Neutrophil (primary cell): ENCODE measurements around the gene SNX30.

Experiments
- H3K27ac ChIP-seq: fragments of 200-600 bp; sonication (generic); 2 replicates; pipeline ENCODE4 v1.5.1; 2016; ENCODE audit warnings: mild to moderate bottlenecking, moderate library complexity
- H3K27me3 ChIP-seq: fragments of 200-600 bp; sonication (generic); 2 replicates; pipeline ENCODE4 v1.6.0; 2016; ENCODE audit warnings: mild to moderate bottlenecking
- H3K36me3 ChIP-seq: fragments of 200-600 bp; sonication (generic); 2 replicates; pipeline ENCODE4 v1.5.1; 2017
- H3K4me1 ChIP-seq, 2 experiments: fragments of 200-600 bp in 1 of 2; sonication (generic) in 1 of 2; 1 replicate in 1 of 2; 2 replicates in 1 of 2; pipeline versions ENCODE4 v1.5.1 to v1.6.1; 2013 to 2016; ENCODE audit warnings: low read depth in 1 of 2, low read length in 1 of 2, mild to moderate bottlenecking in 1 of 2, moderate library complexity in 1 of 2; ENCODE audit not compliant: control insufficient read depth in 1 of 2, insufficient read depth in 1 of 2
- H3K4me3 ChIP-seq, 2 experiments: fragments of 200-600 bp in 1 of 2; sonication (generic) in 1 of 2; 1 replicate in 1 of 2; 2 replicates in 1 of 2; pipeline ENCODE4 v1.5.1; 2013 to 2016; ENCODE audit warnings: low read depth in 1 of 2, low read length in 1 of 2, mild to moderate bottlenecking in 1 of 2, moderate library complexity in 1 of 2
- H3K9me3 ChIP-seq: fragments of 200-600 bp; sonication (generic); 2 replicates; pipeline ENCODE4 v1.5.1; 2016
- CTCF ChIP-seq: fragments of 200-600 bp; sonication (generic); IDR thresholded peaks from 2 replicates; pipeline ENCODE4 v1.5.1; 2016; ENCODE audit warnings: antibody characterized with exemption

SNX30 gene

GRCh38 chr9:112815868-112816267 is 65.3 kb downstream of the SNX30 start:
- TF ChIP-seq CTCF = no peak
- Histone ChIP-seq H3K4me1 (no peaks in the 10 kb centered on the region), H3K4me3 (no peak overlapping the region)

GRCh38 chr9:112817860-112818203 is 67.3 kb downstream of the SNX30 start:
- Histone ChIP-seq H3K4me1 (no peaks in the 10 kb centered on the region), H3K9me3 (no peaks in the 10 kb centered on the region), H3K27me3 (no peaks in the 10 kb centered on the region), H3K27ac (no peak overlapping the region), H3K36me3 (peaks cover 12% of the 10 kb centered on the region), H3K4me3 (no peak overlapping the region)
- no peak for TF ChIP-seq CTCF

More at GRCh38 chr9:112815868-112816267, 65.3 kb downstream of the SNX30 start:
- H3K36me3 ChIP-seq = peaks cover 12% of the 10 kb centered on the region
- no peak overlapping the region for H3K27ac ChIP-seq
- H3K27me3 ChIP-seq = no peaks in the 10 kb centered on the region
- no peaks in the 10 kb centered on the region for H3K9me3 ChIP-seq

- Histone ChIP-seq H3K9me3 (no peaks in the 10 kb centered on the region), H3K4me3 (no peak overlapping the region), H3K36me3 (peaks cover 17% of the 10 kb centered on the region), H3K4me1 (no peaks in the 10 kb centered on the region), H3K27me3 (no peaks in the 10 kb centered on the region), H3K27ac (no peak overlapping the region)
- no peak for TF ChIP-seq CTCF
Measured at GRCh38 chr9:112819635-112820496, 69.3 kb downstream of the SNX30 start.

GRCh38 chr9:112820881-112821280 is 70.3 kb downstream of the SNX30 start:
- TF ChIP-seq CTCF = no peak
- Histone ChIP-seq H3K27me3 (no peaks in the 10 kb centered on the region), H3K9me3 (no peaks in the 10 kb centered on the region), H3K4me3 (no peak overlapping the region), H3K36me3 (peaks cover 17% of the 10 kb centered on the region), H3K27ac (no peak overlapping the region), H3K4me1 (no peaks in the 10 kb centered on the region)

- Histone ChIP-seq H3K4me1 (no peaks in the 10 kb centered on the region), H3K4me3 (no peak overlapping the region), H3K27ac (no peak overlapping the region), H3K36me3 (peaks cover 17% of the 10 kb centered on the region), H3K9me3 (no peaks in the 10 kb centered on the region), H3K27me3 (no peaks in the 10 kb centered on the region)
- no peak for TF ChIP-seq CTCF
Measured at GRCh38 chr9:112822618-112823017, 72.1 kb downstream of the SNX30 start.
